DMS79 treated with DMSO at 0.1 percent for 48 hours (cell line): ENCODE results near the gene TTC24.
A peak's percentile ranks its signal among the peaks of the same experiment; 100 is the strongest.
"Not testable (repeated sequence)": the region's sequence is repeated elsewhere in the genome, so short reads cannot be mapped to it uniquely, and the experiment has no call there.

Experiments used
- DNase-seq: peaks from one replicate; lab custom pipeline; 2025; lab: John Stamatoyannopoulos, UW

Gene TTC24

DNA sequence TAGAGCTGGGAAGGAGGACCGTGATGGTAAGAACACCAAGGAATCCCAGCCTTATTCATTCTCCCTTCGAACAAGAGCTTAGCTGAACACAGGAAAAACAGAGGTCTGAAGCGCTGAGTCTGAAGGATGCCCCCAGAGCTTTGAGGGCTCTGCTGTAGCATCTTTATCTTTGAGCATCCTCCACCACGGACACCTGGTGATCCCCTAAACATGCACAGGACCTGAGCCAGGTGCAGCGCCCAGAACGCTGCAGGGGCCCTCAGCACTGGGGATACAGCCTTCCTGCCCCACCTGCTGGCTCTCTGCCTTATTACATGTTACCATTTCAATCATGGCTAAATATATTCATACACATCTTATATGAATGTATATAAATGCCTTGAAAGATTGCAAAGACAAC, 29.5 kb downstream of the TTC24 start:
- peak; percentile 42 for DNase-seq

DNA sequence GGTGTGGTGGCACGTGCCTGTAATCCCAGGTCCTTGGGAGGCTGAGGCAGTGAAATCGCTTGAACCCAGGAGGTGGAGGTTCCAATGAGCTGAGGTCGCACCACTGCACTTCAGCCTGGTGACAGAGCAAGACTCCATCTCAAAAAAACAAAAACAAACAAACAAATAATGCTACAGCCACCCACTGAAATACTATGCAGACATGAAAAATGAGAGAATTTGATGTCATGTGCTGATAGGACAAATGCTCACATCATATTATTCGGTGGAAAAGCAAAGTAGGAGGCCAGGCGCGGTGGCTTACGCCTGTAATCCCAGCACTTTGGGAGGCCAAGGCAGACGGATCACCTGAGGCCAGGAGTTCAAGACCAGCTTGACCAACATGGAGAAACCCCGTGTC, 30.5 kb downstream of the TTC24 start:
- not testable (repeated sequence) for DNase-seq

DNA sequence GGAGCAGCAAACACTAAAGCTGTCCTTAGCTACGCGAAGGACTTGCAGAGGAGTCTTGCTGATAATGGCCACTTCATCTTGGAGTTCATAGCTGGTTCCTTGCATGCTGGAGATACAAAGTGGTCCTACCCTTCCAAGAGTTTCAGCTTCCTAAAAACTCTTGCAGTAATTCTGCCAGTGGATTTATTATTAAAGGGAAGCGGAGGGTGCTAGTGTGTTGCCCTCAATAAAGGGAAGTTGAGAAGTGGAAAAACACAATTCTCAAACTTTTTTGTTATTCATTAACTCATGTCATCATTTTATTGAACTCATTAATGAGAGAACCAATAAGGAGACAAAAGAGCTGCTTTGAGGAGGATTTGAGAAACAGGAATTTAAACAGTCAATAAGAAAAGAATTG, 33.1 kb downstream of the TTC24 start:
- no peak for DNase-seq

DNA sequence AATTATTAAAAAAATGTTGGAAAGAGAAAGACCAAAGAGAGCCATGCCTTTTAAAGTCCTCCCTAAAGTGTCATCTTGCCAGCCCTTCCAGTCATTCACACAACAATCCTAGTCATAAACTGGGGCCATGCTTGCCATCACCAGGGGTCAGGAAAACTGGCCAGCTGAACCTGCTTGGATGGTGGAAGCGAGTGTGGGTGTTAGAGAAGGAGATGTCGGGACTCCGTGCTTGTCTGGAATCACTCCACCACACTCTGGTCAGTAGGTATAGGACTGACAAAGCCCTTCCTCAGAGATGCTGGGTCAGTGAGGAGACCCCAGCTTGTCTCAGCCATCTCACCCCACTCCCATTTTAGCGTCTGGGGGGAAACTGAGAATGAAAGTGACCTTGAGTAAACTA, 36.4 kb downstream of the TTC24 start:
- no peak for DNase-seq

DNA sequence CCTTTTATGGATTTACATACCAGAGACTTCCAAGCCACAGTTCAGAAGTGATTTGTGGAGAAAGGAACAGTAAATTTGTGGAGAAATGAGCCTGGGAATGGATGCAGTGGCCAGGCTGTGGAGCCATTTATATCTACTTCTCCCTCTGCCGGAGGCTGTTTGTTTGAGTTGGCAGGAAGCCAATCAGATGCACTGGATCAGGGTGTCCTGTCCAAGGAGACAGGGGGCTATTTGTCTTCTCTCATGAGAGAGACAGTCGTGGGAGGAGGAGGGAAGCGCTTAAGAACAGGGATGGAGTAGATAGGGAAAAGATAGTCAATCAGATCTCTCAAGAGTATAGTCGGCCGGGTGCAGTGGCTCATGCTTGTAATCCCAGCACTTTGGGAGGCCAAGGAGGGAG, 36.9 kb downstream of the TTC24 start:
- no peak for DNase-seq

DNA sequence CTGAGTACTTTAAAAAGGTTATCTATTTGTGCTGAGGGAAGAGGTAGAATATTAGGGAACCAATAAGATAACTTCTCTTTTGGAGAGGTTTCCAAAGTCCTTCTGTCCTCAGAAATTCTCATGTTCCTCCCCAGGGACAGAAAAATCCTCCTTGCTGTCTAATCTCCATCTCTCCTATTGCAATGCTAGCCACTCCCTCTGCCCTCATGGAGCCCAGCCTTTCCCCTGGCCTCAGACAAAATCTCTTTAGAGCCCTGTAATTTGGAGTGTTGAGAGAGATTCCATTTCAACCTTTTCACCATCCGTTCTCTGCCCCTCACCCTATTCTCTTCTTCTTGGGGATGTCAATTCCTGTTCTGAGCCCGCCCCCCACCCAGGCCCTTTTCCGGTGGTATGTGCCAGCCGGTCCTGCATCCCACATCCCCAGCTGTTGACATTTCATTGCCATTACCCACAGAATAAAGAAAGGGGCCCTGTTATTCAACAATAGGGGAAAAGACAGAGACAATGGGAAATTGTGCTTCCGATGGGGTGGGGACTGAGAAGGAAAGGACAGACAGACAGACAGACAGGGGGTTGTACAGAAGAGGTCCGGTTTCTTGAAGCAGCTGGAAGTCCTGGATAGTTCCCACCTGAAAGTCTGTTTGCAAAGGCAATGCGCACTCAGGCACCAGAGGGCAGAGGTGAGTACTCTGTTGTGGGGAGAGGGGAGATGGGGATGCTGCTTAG, 39.5 kb downstream of the TTC24 start, which contains the start of gene HAPLN2:
Gene HAPLN2 (plus strand): TSS at position 563 of the 729 bp plus-strand sequence. CDS start 4,076 bp downstream, outside the sequence.
- DNase-seq: no peak

DNA sequence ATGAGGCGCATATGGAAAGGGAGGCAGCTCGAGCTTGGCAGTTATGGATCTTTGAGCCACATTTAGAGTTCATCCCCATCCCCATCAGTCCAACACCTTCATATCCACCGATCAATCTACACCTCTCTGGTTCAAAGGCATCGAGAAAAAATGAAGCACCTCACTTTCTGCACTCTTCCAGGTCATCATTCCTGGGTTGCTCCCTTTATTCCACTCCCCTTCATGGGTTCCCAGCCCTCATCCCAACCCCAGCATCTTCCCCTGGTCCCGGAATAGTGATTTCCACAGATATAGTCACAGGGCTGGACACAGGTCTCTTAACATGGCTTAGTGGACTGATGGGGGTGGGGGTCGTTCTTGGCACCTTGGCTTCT, 40.0 kb downstream of the TTC24 start:
- no peak for DNase-seq

DNA sequence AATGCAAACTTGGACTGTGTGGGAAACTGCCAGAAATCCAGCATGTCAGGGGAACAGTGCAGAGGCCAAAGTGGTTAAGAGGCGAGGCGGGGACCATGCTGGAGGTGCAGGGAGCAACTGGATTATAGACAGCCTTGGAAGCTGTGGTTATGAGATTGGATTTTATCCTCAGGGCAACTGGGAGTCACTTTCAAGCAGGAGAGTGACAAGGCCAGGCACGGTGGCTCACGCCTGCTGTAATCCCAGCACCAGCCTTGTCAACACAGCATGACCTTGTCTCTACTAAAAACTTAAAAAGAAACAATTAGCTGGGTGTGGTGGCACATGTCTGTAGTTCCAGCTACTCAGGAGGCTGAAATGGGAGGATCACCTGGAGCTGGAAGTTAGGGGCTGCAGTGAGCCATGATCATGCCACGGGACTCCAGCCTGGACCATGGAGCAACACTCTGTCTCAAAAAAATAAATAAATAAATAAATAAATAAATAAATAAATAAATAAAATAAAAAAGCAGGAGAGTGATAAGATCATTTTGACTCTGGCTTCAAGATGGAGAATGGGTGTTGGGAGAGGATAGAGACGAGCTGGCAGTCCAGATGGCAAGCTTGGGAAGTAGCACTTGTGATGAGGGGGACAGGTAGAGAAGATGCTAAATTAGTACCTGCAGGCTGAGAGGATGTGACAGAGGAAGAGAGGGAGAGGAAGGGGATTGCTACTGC, 43.2 kb downstream of the TTC24 start:
- DNase-seq: no peak

DNA sequence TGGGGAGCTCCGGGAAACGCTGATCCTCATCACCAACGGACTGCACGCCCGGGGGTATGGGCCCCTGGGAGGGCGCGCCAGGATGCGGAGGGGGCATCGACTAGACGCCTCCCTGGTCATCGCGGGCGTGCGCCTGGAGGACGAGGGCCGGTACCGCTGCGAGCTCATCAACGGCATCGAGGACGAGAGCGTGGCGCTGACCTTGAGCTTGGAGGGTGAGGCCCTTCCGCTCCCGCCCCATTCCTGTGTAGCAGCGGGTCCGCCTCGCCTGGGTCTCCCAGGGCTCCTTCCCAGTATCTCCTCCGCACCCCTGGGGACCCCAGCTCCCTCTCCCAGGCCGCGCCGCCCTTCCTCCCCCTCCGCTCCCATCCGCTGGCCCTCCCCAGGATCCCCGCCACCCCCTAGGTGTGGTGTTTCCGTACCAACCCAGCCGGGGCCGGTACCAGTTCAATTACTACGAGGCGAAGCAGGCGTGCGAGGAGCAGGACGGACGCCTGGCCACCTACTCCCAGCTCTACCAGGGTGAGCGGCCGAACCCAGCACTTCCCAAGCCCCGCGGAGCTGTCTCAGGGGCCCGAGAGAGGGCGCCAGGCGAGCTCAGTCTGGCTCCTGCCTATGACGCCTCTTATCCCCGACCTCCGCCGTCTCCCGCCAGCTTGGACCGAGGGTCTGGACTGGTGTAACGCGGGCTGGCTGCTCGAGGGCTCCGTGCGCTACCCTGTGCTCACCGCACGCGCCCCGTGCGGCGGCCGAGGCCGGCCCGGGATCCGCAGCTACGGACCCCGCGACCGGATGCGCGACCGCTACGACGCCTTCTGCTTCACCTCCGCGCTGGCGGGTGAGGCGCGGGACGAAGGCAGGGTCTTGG, 44.7 kb downstream of the TTC24 start:
- DNase-seq: peak; percentile 8

DNA sequence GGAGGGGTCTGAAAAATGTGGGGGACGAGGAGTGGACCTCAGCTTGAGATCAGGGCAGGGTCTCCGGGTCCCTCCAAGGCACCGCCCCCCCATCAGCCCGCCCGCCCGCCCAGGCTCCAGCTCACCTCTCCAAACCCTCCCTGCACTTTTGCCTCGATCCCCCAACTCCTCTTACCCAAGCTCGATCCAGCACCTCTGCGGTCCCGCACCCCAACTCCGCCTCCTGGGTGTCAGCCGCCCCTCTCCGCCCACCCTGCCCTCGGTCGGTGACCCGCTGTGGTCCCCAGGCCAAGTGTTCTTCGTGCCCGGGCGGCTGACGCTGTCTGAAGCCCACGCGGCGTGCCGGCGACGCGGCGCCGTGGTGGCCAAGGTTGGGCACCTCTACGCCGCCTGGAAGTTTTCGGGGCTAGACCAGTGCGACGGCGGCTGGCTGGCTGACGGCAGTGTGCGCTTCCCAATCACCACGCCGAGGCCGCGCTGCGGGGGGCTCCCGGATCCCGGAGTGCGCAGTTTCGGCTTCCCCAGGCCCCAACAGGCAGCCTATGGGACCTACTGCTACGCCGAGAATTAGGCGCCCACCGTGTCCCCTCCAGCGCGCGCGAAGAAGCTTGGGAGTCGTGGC, 45.4 kb downstream of the TTC24 start:
- DNase-seq: no peak

DNA sequence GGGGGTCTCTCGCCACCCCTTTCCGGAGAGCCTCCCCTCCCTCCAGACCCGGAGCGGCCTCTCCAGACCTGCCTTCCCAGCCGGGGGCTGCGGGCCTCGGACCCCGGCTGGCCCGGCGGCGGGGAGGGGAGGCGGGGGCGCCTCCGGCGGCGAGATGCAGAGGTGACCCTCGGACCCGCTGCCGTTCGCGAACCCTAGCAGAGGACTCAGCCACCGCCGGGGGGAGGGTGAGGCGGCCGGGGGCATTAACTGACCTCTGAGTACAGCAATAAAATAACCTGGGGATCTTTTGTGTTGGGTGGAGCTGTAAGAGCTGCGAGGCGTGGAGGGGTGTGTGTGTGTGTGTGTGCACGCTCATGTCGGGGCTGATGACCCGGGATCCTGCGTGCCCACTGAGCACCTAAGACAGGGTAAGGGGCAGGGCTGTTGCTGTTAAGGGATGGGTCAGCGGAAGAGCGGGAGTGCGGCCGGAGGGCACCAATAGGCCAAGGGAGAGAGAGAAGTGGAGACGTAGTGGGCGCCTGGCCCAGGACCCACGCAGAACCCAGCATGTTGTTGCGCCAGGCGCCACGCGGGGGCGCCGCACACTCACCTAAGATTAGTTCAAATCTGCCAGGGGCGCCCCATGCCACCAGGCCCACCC, 46.0 kb downstream of the TTC24 start:
- no peak for DNase-seq

DNA sequence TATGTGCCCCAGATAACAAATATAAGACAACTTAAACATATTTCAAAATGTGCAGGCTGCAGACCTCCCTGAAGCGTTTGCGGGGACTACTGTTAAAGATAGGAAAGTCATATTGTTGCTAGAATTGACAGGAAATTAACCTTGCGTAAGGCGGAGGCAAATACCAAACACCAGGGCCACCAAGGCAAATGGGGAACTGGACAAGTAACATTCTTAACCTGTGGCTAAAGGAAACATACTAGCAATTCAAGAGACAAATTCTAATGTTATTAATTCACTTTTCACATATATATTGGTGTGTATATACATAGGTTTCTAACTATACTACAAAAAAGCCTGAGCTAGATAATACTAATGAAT, 46.5 kb downstream of the TTC24 start:
- peak; percentile 18 for DNase-seq

DNA sequence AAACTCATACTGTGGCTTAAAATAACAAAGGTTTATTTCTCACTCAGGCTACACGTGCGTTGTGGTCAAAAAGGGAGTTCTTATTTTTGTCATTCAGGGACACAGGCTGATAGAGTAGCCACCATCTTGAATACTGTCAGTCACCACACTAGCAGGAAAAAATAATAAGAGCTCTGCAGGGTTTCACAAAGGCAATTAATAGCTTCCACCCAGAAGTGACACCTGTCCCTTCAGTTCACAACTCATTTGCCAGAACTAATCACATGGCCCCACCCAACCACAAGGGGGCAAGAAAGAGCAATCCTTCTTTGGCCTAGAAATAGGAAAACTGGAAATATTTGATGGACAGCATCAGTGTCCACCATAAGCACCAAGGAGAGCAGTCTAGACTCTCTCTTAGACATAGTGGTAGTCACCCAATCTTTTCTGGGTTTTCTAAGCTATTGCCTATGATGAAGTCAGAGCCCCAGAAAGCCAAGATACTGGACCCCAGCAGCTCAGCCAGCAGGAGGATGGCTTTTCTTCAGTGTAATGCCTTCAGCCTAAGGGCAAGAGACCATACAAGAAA, 47.9 kb downstream of the TTC24 start:
- no peak for DNase-seq

DNA sequence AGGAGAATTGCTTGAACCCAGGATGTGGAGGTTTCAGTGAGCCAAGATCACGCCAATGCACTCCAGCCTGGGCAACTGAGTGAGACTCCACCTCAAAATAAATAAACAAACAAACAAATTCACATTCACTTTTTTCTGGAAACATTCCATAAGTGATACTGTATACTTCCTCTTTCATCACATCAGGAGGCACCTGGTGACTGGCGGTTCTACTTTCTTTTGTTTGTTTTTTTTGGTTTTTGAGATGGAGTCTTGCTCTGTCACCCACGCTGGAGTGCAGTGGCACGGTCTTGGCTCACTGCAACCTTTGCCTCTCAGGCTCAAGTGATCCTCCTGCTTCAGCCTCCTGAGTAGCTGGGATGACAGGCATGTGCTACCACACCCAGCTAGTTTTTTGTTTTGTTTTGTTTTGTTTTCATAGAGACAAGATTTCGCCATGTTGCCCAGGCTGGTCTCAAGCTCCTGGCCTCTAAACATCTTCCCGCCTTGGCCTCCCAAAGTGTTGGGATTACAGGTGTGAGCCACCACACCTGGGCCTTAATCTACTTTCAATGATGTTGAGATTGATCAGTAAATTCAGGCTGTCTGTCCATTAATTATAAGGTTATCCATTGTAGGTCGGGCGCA, 50.4 kb downstream of the TTC24 start:
- DNase-seq: no peak

DNA sequence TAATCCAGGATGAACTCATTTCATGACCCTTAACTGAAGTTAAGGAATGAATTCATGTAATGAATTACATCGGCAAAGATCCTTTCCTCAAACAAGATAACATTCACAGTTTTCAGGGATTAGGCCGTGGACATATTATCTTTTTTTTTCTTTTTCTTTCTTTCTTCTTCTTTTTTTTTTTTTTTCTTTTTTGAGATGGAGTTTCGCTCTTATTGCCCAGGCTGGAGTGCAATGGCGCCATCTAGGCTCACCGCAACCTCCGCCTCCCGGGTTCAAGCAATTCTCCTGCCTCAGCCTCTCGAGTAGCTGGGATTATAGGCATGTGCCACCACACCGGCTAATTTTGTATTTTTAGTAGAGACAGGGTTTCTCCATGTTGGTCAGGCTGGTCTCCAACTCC, 51.6 kb downstream of the TTC24 start:
- DNase-seq: not testable (repeated sequence)

DNA sequence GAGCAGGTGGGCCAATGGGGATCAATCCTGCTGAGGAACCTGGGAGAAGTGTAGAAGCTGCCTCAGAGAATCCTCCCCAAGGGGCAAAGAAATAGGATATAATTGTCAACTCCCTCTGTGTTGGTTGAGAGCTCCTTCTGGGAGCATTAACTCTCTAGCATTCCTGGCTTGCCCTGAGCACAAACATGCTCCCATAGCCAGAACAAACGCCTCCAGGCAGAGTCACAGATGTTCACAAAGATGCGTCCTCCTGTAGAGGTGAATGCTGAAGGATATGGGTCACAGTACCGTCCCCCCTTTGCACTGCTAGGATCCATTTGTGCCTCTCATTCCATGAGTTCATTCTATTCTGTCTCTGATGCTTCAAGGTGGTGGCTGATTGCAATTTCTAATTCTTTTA, 52.8 kb downstream of the TTC24 start:
- no peak for DNase-seq
